ENCODE data around the gene PLCXD3. TPM values are rescaled to one million over a fixed set of nuclear protein-coding genes. Genes with fewer than 3 reads are reported as not detected.

The PLCXD3 gene
- total RNA-seq, 4 donors from 2014 or later, result 1.3 to 10.9 (median 2.5) TPM

DNA sequence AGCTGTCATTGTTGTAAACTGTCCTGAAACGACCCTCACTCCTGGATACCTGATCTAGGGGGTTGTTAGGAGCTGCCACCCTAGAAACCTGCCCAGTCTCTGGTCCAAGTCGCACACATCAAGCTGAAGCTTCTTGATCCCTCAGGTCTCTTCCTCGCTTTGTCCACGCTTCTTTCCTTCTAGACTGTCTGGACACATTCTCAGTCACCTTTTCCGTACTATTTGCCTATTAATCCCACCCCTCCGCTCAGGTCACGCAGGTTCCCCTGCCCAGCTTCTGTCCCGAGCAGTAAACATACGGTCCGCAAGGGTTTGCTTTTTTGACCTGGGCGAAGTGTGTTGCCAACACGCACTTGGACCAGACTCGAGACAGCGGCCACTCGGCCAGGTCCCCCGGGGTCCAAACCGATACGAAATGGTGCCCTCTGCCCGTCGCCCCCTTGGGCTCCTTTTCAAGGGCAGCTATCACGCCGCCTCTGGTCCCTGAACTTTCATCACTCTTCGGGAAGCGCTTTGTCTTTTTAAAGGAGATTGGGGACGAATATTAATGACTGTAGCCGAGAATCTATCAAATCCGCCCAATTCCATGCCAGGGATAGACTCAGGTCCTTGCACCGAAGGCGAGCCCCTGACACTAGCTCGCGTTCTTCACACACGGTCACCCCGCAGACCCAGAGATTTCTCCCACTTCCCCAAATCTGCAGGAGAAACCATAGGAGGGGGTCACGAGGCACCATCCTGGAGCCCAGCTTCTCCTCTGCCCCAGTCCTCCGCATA lies 814 bp downstream of the PLCXD3 start:
- H3K27me3 ChIP-seq, result no peaks in the 10 kb centered on the region
- WGBS, 2 donors, result 26 to 30% methylated on average over 32 to 35 of the region's 35 CpGs
- H3K36me3 ChIP-seq, result no peaks in the 10 kb centered on the region
- no peak overlapping the region for H3K27ac ChIP-seq
- no peaks in the 10 kb centered on the region for H3K9me3 ChIP-seq
- no peak for DNase-seq
- intact Hi-C loops (cut with DNase I), result no loop called here
- H3K4me1 ChIP-seq, result no peaks in the 10 kb centered on the region
- TF ChIP-seq, protein P1, sequence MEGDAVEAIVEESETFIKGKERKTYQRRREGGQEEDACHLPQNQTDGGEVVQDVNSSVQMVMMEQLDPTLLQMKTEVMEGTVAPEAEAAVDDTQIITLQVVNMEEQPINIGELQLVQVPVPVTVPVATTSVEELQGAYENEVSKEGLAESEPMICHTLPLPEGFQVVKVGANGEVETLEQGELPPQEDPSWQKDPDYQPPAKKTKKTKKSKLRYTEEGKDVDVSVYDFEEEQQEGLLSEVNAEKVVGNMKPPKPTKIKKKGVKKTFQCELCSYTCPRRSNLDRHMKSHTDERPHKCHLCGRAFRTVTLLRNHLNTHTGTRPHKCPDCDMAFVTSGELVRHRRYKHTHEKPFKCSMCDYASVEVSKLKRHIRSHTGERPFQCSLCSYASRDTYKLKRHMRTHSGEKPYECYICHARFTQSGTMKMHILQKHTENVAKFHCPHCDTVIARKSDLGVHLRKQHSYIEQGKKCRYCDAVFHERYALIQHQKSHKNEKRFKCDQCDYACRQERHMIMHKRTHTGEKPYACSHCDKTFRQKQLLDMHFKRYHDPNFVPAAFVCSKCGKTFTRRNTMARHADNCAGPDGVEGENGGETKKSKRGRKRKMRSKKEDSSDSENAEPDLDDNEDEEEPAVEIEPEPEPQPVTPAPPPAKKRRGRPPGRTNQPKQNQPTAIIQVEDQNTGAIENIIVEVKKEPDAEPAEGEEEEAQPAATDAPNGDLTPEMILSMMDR (IDR thresholded peaks at IDR 0.05), result no peak
- TF ChIP-seq POLR2A (IDR thresholded peaks at IDR 0.05), result no peak
- peak overlapping the region in 1 of 3 donors; percentile 28 for H3K4me3 ChIP-seq (replicated peaks in 1 of 3)

DNA sequence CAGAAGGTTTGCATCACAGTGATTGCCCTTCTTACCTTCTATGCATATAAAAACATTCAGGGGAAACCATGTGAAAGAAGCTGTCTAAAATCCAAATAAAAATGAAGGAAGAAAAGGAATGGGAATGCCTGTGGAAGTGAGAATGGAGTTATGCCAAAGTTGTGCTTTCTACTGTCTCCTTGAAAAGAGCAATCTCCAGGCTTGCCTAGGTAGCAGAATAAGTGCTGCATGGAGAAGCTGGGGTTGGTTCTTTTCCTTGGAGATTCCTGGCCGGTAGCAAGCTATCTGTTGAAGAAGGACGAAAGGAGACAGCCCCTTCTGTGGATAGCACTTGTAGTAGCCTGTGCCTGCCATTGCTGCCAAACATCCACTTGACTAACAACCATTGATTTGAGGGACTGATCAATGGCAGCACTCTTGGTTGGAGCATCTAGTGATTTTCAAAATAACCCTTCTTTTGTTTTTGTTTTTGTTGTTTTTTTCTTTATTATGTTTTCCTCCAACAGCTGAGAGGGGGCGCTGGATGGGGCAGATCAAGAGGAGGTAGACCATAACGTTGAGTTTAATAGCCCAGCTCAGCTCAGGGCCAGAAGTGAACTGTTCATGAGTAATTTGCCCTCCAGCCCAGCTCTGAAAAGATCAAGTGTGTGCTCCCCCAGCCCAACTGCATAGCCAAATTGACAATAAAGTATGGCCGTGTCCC lies 1.6 kb downstream of the PLCXD3 start:
- Histone ChIP-seq H3K27me3 (no peaks in the 10 kb centered on the region), H3K4me3 (replicated peaks in 1 of 3) (no peak overlapping the region), H3K9me3 (no peaks in the 10 kb centered on the region), H3K27ac (no peak overlapping the region), H3K36me3 (no peaks in the 10 kb centered on the region), H3K4me1 (no peaks in the 10 kb centered on the region)
- intact Hi-C loops (cut with DNase I), result no loop called here
- DNase-seq, result no peak
- TF ChIP-seq POLR2A (IDR thresholded peaks at IDR 0.05), result no peak
- TF ChIP-seq, protein P1 (IDR thresholded peaks at IDR 0.05), result no peak
- 36 to 42% methylated on average over 5 of the region's 5 CpGs for WGBS, 2 donors

DNA sequence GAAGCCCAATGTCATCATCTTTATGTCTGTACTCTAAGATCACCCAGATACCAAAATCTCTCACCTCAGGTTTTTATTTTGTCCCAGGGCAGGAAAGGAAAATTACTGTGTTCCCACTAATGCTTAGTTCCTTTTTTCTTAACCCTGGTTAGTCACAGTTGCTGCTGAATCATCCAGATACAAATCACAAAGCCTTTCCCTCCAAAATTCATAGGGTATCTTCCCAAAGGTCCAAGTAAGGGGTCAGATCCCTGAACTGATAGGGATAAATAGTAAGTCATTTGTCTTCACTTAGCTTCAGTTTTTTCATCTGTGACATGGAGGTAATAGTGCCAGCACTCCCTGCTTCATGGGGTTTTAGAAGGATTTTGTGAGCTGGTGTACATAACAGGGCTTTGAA lies 2.2 kb downstream of the PLCXD3 start:
- intact Hi-C loops (cut with DNase I), result no loop called here
- Histone ChIP-seq H3K27ac (no peak overlapping the region), H3K27me3 (no peaks in the 10 kb centered on the region), H3K4me3 (replicated peaks in 1 of 3) (no peak overlapping the region), H3K9me3 (no peaks in the 10 kb centered on the region), H3K36me3 (no peaks in the 10 kb centered on the region), H3K4me1 (no peaks in the 10 kb centered on the region)
- DNase-seq, result no peak
- TF ChIP-seq, protein P1 (IDR thresholded peaks at IDR 0.05), result no peak
- TF ChIP-seq POLR2A (IDR thresholded peaks at IDR 0.05), result no peak

DNA sequence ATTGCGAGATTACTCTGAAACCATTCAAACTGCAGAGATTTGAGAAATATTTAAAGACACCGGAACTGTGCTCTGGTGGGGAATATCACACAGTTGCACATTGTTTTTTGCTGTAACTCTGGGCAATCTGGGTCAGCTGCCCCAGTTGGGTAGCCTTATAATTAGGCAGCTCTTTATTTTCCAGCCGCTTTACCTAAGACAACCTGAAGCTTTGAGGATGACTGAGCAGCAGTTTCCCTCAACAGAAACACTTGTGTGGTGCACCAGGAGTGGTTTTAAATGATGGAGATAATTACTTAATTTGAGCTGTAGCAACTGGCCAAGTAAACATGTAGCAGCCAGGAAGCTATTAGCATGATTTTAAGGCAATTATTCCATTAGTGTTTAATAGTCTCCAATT lies 2.9 kb downstream of the PLCXD3 start:
- no peaks in the 10 kb centered on the region for H3K36me3 ChIP-seq
- intact Hi-C loops (cut with DNase I), result no loop called here

More for the DNA sequence above, 2.9 kb downstream of the PLCXD3 start:
- H3K9me3 ChIP-seq, result no peaks in the 10 kb centered on the region
- no peak for DNase-seq
- no peak overlapping the region for H3K4me3 ChIP-seq (replicated peaks in 1 of 3)
- H3K27ac ChIP-seq, result no peak overlapping the region
- TF ChIP-seq POLR2A (IDR thresholded peaks at IDR 0.05), result no peak
- TF ChIP-seq, protein P1 (IDR thresholded peaks at IDR 0.05), result no peak
- no peaks in the 10 kb centered on the region for H3K4me1 ChIP-seq
- 65 to 80% methylated on average over 3 of the region's 3 CpGs for WGBS, 2 donors
- H3K27me3 ChIP-seq, result no peaks in the 10 kb centered on the region
